Ovary (tissue), 9 donors: Measurements from ENCODE around the gene C5orf47. TPM values are rescaled to one million over a fixed set of nuclear protein-coding genes. Genes with fewer than 3 reads are reported as not detected.

Experiments used
- DNase-seq, 5 donors: peaks; one replicate each; pipeline ENCODE4 v3.0.0-alpha.2; 2019 to 2020
- H3K27ac ChIP-seq, 2 donors: fragments of 200-600 bp; one replicate each; pipeline versions ENCODE4 v1.5.1 to v1.8.0; 2019 to 2022
- H3K27me3 ChIP-seq: fragments of 200-600 bp; one replicate; pipeline ENCODE4 v1.8.0; 2022
- H3K36me3 ChIP-seq: fragments of 200-600 bp; sonication (generic); one replicate; pipeline ENCODE4 v1.5.1; 2019
- H3K4me1 ChIP-seq: one replicate; pipeline ENCODE4 v1.8.1; 2013; ENCODE audit warnings: mild to moderate bottlenecking, moderate library complexity; ENCODE audit not compliant: insufficient read depth
- H3K4me3 ChIP-seq: fragments of 200-600 bp; sonication (generic); one replicate; pipeline ENCODE4 v1.5.1; 2017
- H3K9me3 ChIP-seq, 2 donors: fragments of 200-600 bp in 1 of 2; sonication (generic) in 1 of 2; one replicate each; pipeline versions ENCODE4 v1.5.1 to v1.8.1; 2013 to 2019; ENCODE audit warnings: mild to moderate bottlenecking in 1 of 2, moderate library complexity in 1 of 2
- CTCF ChIP-seq, 3 donors: fragments of 450-650 bp in 2 of 3; fragments of 200-600 bp in 1 of 3; IDR thresholded peaks; one replicate each; pipeline versions ENCODE4 v1.5.1 to v1.8.0; 2016 to 2022; ENCODE audit warnings: antibody characterized with exemption in 3 of 3, mild to moderate bottlenecking in 1 of 3
- EP300 ChIP-seq: sonication (generic); formaldehyde crosslinking; IDR thresholded peaks from one replicate; pipeline ENCODE4 v1.6.1; 2017; ENCODE audit warnings: antibody characterized with exemption
- POLR2A ChIP-seq: fragments of 450-650 bp; IDR thresholded peaks from one replicate; pipeline ENCODE4 v1.6.1; 2017; ENCODE audit warnings: antibody characterized with exemption, mild to moderate bottlenecking, moderate library complexity
- WGBS, 3 donors: extraction: QIAGEN DNeasy Blood & Tissue Kit in 1 of 3; methylation state at CpG; one replicate each; pipeline versions ENCODE4 v1.1.5 to v1.1.7; 2013 to 2017; 5-methylcytosine and 5-hydroxymethylcytosine counted together
- intact Hi-C, 4 donors: fragments of 100-400 bp; cut with DNase I; formaldehyde crosslinking; loops; one replicate each; pipeline versions ENCODE4 v1.11.0 to v1.15.1; 2022 to 2023
- polyA plus RNA-seq, 2 donors: library from polyadenylated mRNA; stranded (reverse); fragments of 200-250 nt in 1 of 2; fragments of 350-450 nt in 1 of 2; fragmentation: Illumina TruSeq in 1 of 2; extraction: RNeasy Lipid Tissue Mini Kit (QIAGEN cat#74804) in 1 of 2; gene quantifications; one replicate each; pipeline ENCODE4 v1.2.3, GENCODE V29; 2013 to 2014
- total RNA-seq, 7 donors: library from RNA; depleted of rRNA in 2 of 7; stranded (reverse); fragments of >200 nt in 2 of 7; fragmentation: NEBNext Ultra II Directional in 3 of 7; extraction: Animal tissue kit (Norgen Biotek cat#: 25700) in 3 of 7; gene quantifications; one replicate each; pipeline versions ENCODE4 v1.1.0 to v1.2.4, GENCODE V29; 2016 to 2023
- donor health status: DM: no; HTN: no; CAD: no; lungs with moderate emphysema.
- donor health status: DM: no; HTN: no; CAD: no.
- donor health status: Bipolar disorder and iron deficiency.
- donor health status: DM: yes; HTN: yes; CAD: no.
- donor health status: DM: no; HTN: no; CAD: no.
- donor health status: DM: yes; HTN: yes; CAD: no.

Gene C5orf47
- total and polyA plus RNA-seq, 9 donors = 0.15 TPM; not detected in 8

GRCh38 chr5:173972607-173972924 lies 16.4 kb upstream of the C5orf47 start:
- Histone ChIP-seq H3K27me3 (no peaks in the 10 kb centered on the region), H3K27ac (no peak overlapping the region), H3K36me3 (no peaks in the 10 kb centered on the region), H3K9me3 (no peaks in the 10 kb centered on the region), H3K4me1 (peaks cover 4% of the 10 kb centered on the region), H3K4me3 (peak overlapping the region; percentile 41)
- WGBS, 3 donors = 55 to 61% (median 56%) methylated on average over 6 of the region's 6 CpGs
- DNase-seq = no peak
- intact Hi-C loops = loop anchor here (2.0 to 10.0 kb wide), 3 partner anchors 352 to 678 kb away; no protein-coding TSS in a partner anchor
- TF ChIP-seq EP300 (no peak), CTCF (IDR thresholded peaks at IDR 0.05) (no peak), POLR2A (no peak)

- DNase-seq = peak; percentile 80 to 89 (median 87)
- 1 to 2% (median 1%) methylated on average over 30 of the region's 30 CpGs for WGBS, 3 donors
- Histone ChIP-seq H3K4me3 (peak overlapping the region; percentile 41), H3K36me3 (no peaks in the 10 kb centered on the region), H3K27me3 (no peaks in the 10 kb centered on the region), H3K4me1 (peaks cover 4% of the 10 kb centered on the region), H3K27ac (no peak overlapping the region), H3K9me3 (no peaks in the 10 kb centered on the region)
- TF ChIP-seq CTCF (IDR thresholded peaks at IDR 0.05) (peak; percentile 71 to 89 (median 88)), EP300 (no peak)
- intact Hi-C loops = loop anchor here (2.0 to 10.0 kb wide), 3 partner anchors 352 to 678 kb away; no protein-coding TSS in a partner anchor
Observed at GRCh38 chr5:173972925-173973615, 15.9 kb upstream of the C5orf47 start.

- Histone ChIP-seq H3K4me1 (peaks cover 4% of the 10 kb centered on the region), H3K36me3 (no peaks in the 10 kb centered on the region), H3K27ac (no peak overlapping the region), H3K4me3 (peak overlapping the region; percentile 41), H3K9me3 (no peaks in the 10 kb centered on the region), H3K27me3 (no peaks in the 10 kb centered on the region)
- intact Hi-C loops = loop anchor here (2.0 to 10.0 kb wide), 3 partner anchors 353 to 679 kb away; no protein-coding TSS in a partner anchor
- 3 to 8% (median 6%) methylated on average over 13 of the region's 13 CpGs for WGBS, 3 donors
- peak in 2 of 5 donors; percentile 23 to 26 for DNase-seq
- TF ChIP-seq CTCF (IDR thresholded peaks at IDR 0.05) (no peak), EP300 (no peak), POLR2A (no peak)
Observed at GRCh38 chr5:173973616-173973969, 15.4 kb upstream of the C5orf47 start.

GRCh38 chr5:173974688-173975239 lies 14.2 kb upstream of the C5orf47 start:
- no peak for TF ChIP-seq EP300
- TF ChIP-seq CTCF (IDR thresholded peaks at IDR 0.05) = no peak
- TF ChIP-seq POLR2A = no peak
- peaks cover 4% of the 10 kb centered on the region for H3K4me1 ChIP-seq
- no peaks in the 10 kb centered on the region for H3K36me3 ChIP-seq
- H3K9me3 ChIP-seq = no peaks in the 10 kb centered on the region
- H3K27me3 ChIP-seq = no peaks in the 10 kb centered on the region
- no peak for DNase-seq
- H3K4me3 ChIP-seq = no peak overlapping the region
- intact Hi-C loops = loop anchor here in 1 of 4 donors (10.0 kb wide), 1 partner anchor 680 kb away; no protein-coding TSS in a partner anchor
- 64 to 78% (median 72%) methylated on average over 5 of the region's 5 CpGs for WGBS, 3 donors
- H3K27ac ChIP-seq = no peak overlapping the region
